Panc1 (cell line): ENCODE measurements around the gene ELMO1. TPM values are rescaled to one million over a fixed set of nuclear protein-coding genes. Genes with fewer than 3 reads are reported as not detected.

Experiments used
- ATAC-seq: fragments of 200-7000 bp; cut with Tn5 transposase; 2 replicates; pipeline ENCODE4 v1.9.1; 2020; ENCODE audit warnings: mild to moderate bottlenecking, moderate library complexity
- BruUV-seq: library from RNA; stranded (reverse); fragments of 400-500 nt; replicated peaks from 2 replicates; lab custom pipeline; 2021; lab: Mats Ljungman, UMichigan
- CTCF ChIA-PET: fragments of 300-600 bp; sonication (Branson Sonifier 250); formaldehyde crosslinking; loops from one replicate; lab custom pipeline; 2022; ENCODE audit warnings: antibody characterized with exemption; lab: Charles Lee
- POLR2A ChIA-PET: fragments of 300-600 bp; sonication (Branson Sonifier 250); formaldehyde crosslinking; loops from one replicate; lab custom pipeline; 2022; ENCODE audit warnings: antibody characterized with exemption; lab: Charles Lee
- DNase-seq: peaks from one replicate; pipeline ENCODE4 v3.0.0-alpha.2; 2010; ENCODE audit warnings: low read depth, low spot score
- H3K27ac ChIP-seq: 2 replicates; pipeline ENCODE4 v1.5.1; 2011; ENCODE audit warnings: mild to moderate bottlenecking, low read length, inconsistent platforms
- H3K27me3 ChIP-seq: fragments of 200-500 bp; sonication (Bioruptor generic); 2 replicates; pipeline ENCODE4 v1.6.0; 2014; ENCODE audit warnings: low read length, inconsistent platforms; ENCODE audit not compliant: control insufficient read depth, insufficient read depth
- H3K36me3 ChIP-seq: fragments of 200-500 bp; sonication (Bioruptor generic); 2 replicates; pipeline ENCODE4 v1.5.1; 2014; ENCODE audit warnings: inconsistent platforms, mild to moderate bottlenecking, low read length, moderate library complexity; ENCODE audit not compliant: control insufficient read depth, insufficient read depth
- H3K4me1 ChIP-seq: 2 replicates; pipeline ENCODE4 v1.5.1; 2011; ENCODE audit warnings: inconsistent platforms, mild to moderate bottlenecking, low read length, moderate library complexity; ENCODE audit not compliant: control insufficient read depth, insufficient read depth
- H3K4me3 ChIP-seq, 2 experiments: 2 replicates each; pipeline ENCODE4 v1.5.1; 2011 to 2012; ENCODE audit warnings: low read depth in 2 of 2, low read length in 2 of 2, mild to moderate bottlenecking in 2 of 2, inconsistent platforms in 1 of 2, moderate library complexity in 1 of 2
- H3K9me3 ChIP-seq: fragments of 200-500 bp; sonication (Bioruptor generic); 2 replicates; pipeline ENCODE4 v1.5.1; 2014; ENCODE audit warnings: low read depth, mild to moderate bottlenecking, inconsistent platforms, low read length, moderate library complexity; ENCODE audit not compliant: control insufficient read depth, insufficient read depth
- CTCF ChIP-seq: fragments of 450-650 bp; IDR thresholded peaks from 2 replicates; pipeline ENCODE4 v1.5.1; 2017; ENCODE audit warnings: mild to moderate bottlenecking
- POLR2AphosphoS5 ChIP-seq: IDR thresholded peaks from 2 replicates; pipeline ENCODE4 v1.6.1; 2012; ENCODE audit warnings: mild to moderate bottlenecking, low read depth, low read length, moderate library complexity
- REST ChIP-seq, 2 experiments: IDR thresholded peaks; 2 replicates each; pipeline ENCODE4 v1.6.1; 2011 to 2012; ENCODE audit warnings: low read depth in 2 of 2, control low read depth in 1 of 2, low read length in 1 of 2, mild to moderate bottlenecking in 1 of 2, moderate library complexity in 1 of 2; ENCODE audit not compliant: insufficient read depth in 1 of 2
- SIN3A ChIP-seq: IDR thresholded peaks from 2 replicates; pipeline ENCODE4 v1.6.1; 2012; ENCODE audit warnings: low read depth, mild to moderate bottlenecking, low read length, moderate library complexity, borderline replicate concordance; ENCODE audit not compliant: insufficient read depth
- TCF7L2 ChIP-seq: IDR thresholded peaks from 2 replicates; pipeline ENCODE4 v1.6.1; 2011; ENCODE audit warnings: mild to moderate bottlenecking, low read depth, low read length, inconsistent platforms
- in situ Hi-C: cut with HindIII; loops from 2 replicates; pipeline ENCODE4 v1.10.0; 2016; ENCODE audit warnings: low sequenced_read_pairs, low pct_unique_long_range_greater_than_20kb
- intact Hi-C: fragments of 100-400 bp; cut with micrococcal nuclease; formaldehyde crosslinking; loops from one replicate; pipeline ENCODE4 v1.10.0; 2022; ENCODE audit not compliant: unreplicated experiment
- total RNA-seq: library from RNA; stranded (reverse); gene quantifications from one replicate; pipeline ENCODE4 v1.2.1, GENCODE V29; 2021; ENCODE audit not compliant: unreplicated experiment

The ELMO1 gene
- total RNA-seq, 1 experiment from 2014 or later: 0.80 TPM

- intact Hi-C loops (no loop called here), in situ Hi-C loops (no loop called here)
- H3K36me3 ChIP-seq: no peaks in the 10 kb centered on the region
- ATAC-seq (no peak), DNase-seq (no peak)
- no peak overlapping the region for H3K27ac ChIP-seq
- BruUV-seq: no TSS peak
- ChIA-PET POLR2A (no interaction called here), CTCF (no interaction called here)
- H3K4me3 ChIP-seq: no peak overlapping the region
- H3K9me3 ChIP-seq: no peaks in the 10 kb centered on the region
- no peaks in the 10 kb centered on the region for H3K27me3 ChIP-seq
- no peaks in the 10 kb centered on the region for H3K4me1 ChIP-seq
- TF ChIP-seq TCF7L2 (no peak), CTCF (no peak), SIN3A (no peak), REST (IDR thresholded peaks at IDR 0.05; ENCODE audit: insufficient read depth in 1 of 2, low read depth in 2 of 2, low read length in 1 of 2) (no peak), POLR2AphosphoS5 (no peak)
Observed at GRCh38 chr7:37275078-37275710, 173.5 kb downstream of the ELMO1 start.

DNA sequence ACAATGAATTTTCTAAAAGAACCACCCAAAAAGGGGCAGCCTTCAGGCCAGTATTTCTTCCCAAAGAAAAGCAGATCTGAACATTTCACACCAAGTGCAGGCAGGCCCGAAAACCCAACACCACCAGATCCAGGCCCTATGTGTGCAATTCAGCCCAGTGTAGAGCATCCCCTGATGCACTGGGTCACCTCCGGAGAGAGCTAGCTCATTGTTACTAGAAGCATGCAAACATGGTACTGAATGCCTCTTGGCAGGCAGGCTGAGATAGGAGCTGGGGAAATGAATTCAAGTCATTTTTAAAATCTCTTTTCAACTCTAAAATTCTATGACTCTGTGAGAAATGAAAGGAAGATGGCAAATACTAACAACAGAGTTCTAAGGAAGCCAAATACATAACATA, 174.8 kb downstream of the ELMO1 start:
- ChIA-PET POLR2A (no interaction called here), CTCF (no interaction called here)
- H3K4me3 ChIP-seq: no peak overlapping the region
- H3K27me3 ChIP-seq: 0 out of 2 replicates have a peak, but pooled peaks cover 2% of the 10 kb centered on the region
- intact Hi-C loops: no loop called here
- H3K27ac ChIP-seq: no peak overlapping the region
- TF ChIP-seq TCF7L2 (no peak), CTCF (no peak), POLR2AphosphoS5 (no peak), SIN3A (no peak), REST (IDR thresholded peaks at IDR 0.05; ENCODE audit: insufficient read depth in 1 of 2, low read depth in 2 of 2, low read length in 1 of 2) (no peak)
- ATAC-seq (no peak), DNase-seq (no peak)
- H3K36me3 ChIP-seq: no peaks in the 10 kb centered on the region
- H3K9me3 ChIP-seq: no peaks in the 10 kb centered on the region
- BruUV-seq: no TSS peak
- H3K4me1 ChIP-seq: no peaks in the 10 kb centered on the region
- in situ Hi-C loops: no loop called here
